ENCODE measurements around the gene ART1. TPM values are rescaled to one million over a fixed set of nuclear protein-coding genes. Genes with fewer than 3 reads are reported as not detected.
"Not testable (repeated sequence)": the region's sequence is repeated elsewhere in the genome, so short reads cannot be mapped to it uniquely, and the experiment has no call there.

Gene ART1
- total and polyA plus RNA-seq, 2 of the 4 experiments (the other 2 are of a cell fraction), result not detected

DNA sequence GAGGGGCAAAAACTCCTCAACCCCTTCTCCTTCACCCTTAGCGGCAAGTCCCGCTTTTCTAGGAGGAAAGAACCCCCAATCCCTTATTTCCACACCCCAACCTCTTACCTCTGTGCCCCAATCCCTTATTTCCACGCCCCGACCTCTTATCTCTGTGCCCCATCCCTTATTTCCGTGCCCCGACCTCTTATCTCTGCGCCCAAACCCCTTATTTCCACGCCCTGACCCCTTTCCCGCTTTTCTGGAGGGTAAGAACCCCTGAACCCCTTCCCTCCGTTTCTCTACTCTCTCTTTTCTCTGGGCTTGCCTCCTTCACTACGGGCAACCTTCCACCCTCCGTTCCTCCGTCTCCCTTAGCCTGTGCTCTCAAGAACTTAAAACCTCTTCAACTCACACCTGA, 3.9 kb downstream of the ART1 start:
- not testable (repeated sequence) for H4K91ac ChIP-seq (ENCODE audit: insufficient read depth, low read depth, low read length)

DNA sequence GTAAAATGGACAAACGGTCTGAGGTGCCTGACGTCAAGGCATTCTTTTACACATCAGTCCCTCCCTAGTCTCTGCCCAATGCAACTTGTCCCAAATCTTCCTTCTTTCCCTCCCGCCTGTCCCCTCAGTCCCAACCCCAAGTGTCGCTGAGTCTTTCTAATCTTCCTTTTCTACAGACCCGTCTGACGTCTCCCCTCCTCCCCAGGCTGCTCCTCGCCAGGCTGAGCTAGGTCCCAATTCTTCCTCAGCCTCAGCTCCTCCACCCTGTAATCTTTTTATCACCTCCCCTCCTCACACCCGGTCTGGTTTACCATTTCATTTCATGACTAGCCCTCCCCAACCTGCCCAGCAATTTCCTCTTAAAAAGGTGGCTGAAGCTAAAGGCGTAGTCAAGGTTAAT, 4.4 kb downstream of the ART1 start:
- H3K56ac ChIP-seq (ENCODE audit: extremely low read depth, insufficient read depth, low read length); H3K4me3 ChIP-seq (ENCODE audit: insufficient read depth, low read depth, low read length); H3K18ac ChIP-seq (ENCODE audit: low read depth, low read length); H2AFZ ChIP-seq (replicated peaks; ENCODE audit: low read length, poor library complexity); H3K4me1 ChIP-seq (ENCODE audit: control insufficient read depth, insufficient read depth, low read length); ATAC-seq (ENCODE audit: low read depth); H3K9me3 ChIP-seq (ENCODE audit: control insufficient read depth, insufficient read depth, low read length); dilution Hi-C loops (cut with HindIII; ENCODE audit: low sequenced_read_pairs, unreplicated experiment); H3K9me1 ChIP-seq (ENCODE audit: insufficient read depth, low read length); H3K36me3 ChIP-seq (ENCODE audit: control insufficient read depth, insufficient read depth, low read length); H3K23ac ChIP-seq (ENCODE audit: low read depth, low read length); H3K79me1 ChIP-seq (ENCODE audit: low read depth in 1 of 2, low read length in 2 of 2); H3K4ac ChIP-seq (ENCODE audit: low read depth, low read length); H2AK9ac ChIP-seq (replicated peaks; ENCODE audit: low read depth, low read length, poor library complexity); H2BK120ac ChIP-seq (ENCODE audit: low read depth, low read length); H3K9ac ChIP-seq (ENCODE audit: low read depth, low read length); H4K20me1 ChIP-seq (ENCODE audit: insufficient read depth, low read length); POLR2A ChIA-PET (ENCODE audit: unreplicated experiment); in situ Hi-C loops (cut with MboI; ENCODE audit: low sequenced_read_pairs); CTCF ChIA-PET; intact Hi-C loops (cut with micrococcal nuclease); H4K5ac ChIP-seq (ENCODE audit: low read depth, low read length); H2BK15ac ChIP-seq (ENCODE audit: low read depth, low read length); H3K14ac ChIP-seq (replicated peaks; ENCODE audit: low read depth, low read length); H3K4me2 ChIP-seq (ENCODE audit: low read depth, low read length); H4K91ac ChIP-seq (ENCODE audit: insufficient read depth, low read depth, low read length); DNase-seq; H4K8ac ChIP-seq (ENCODE audit: low read depth in 2 of 2, low read length in 2 of 2); H3K27ac ChIP-seq (ENCODE audit: insufficient read depth, low read length); BruUV-seq (replicated peaks); H2BK20ac ChIP-seq (ENCODE audit: low read depth, low read length); H2AK5ac ChIP-seq (ENCODE audit: low read depth, low read length); H2BK5ac ChIP-seq (ENCODE audit: low read depth, low read length, poor library complexity, severe bottlenecking): not testable (repeated sequence)
- H3K27me3 ChIP-seq (ENCODE audit: control insufficient read depth, insufficient read depth, low read length), result peaks cover 25% of the 10 kb centered on the region
- WGBS, 2 experiments (ENCODE audit: extremely low coverage in 2 of 2, insufficient read length in 1 of 2), result 19% methylated on average over 2 of the region's 9 CpGs; no CpG with 5 or more reads in 1 of the 2 experiments

More for the DNA sequence above, 3.9 kb downstream of the ART1 start:
- H2BK20ac ChIP-seq (ENCODE audit: low read depth, low read length); H2BK5ac ChIP-seq (ENCODE audit: low read depth, low read length, poor library complexity, severe bottlenecking); H3K56ac ChIP-seq (ENCODE audit: extremely low read depth, insufficient read depth, low read length); H3K4me1 ChIP-seq (ENCODE audit: control insufficient read depth, insufficient read depth, low read length); intact Hi-C loops (cut with micrococcal nuclease); H3K4ac ChIP-seq (ENCODE audit: low read depth, low read length); ATAC-seq (ENCODE audit: low read depth); H3K4me2 ChIP-seq (ENCODE audit: low read depth, low read length); H4K20me1 ChIP-seq (ENCODE audit: insufficient read depth, low read length); H4K8ac ChIP-seq (ENCODE audit: low read depth in 2 of 2, low read length in 2 of 2); H2BK15ac ChIP-seq (ENCODE audit: low read depth, low read length); H3K9me1 ChIP-seq (ENCODE audit: insufficient read depth, low read length); H2AFZ ChIP-seq (replicated peaks; ENCODE audit: low read length, poor library complexity); H4K5ac ChIP-seq (ENCODE audit: low read depth, low read length); CTCF ChIA-PET; H3K27ac ChIP-seq (ENCODE audit: insufficient read depth, low read length); POLR2A ChIA-PET (ENCODE audit: unreplicated experiment); H3K23ac ChIP-seq (ENCODE audit: low read depth, low read length); BruUV-seq (replicated peaks); H3K9me3 ChIP-seq (ENCODE audit: control insufficient read depth, insufficient read depth, low read length); H3K36me3 ChIP-seq (ENCODE audit: control insufficient read depth, insufficient read depth, low read length); H3K9ac ChIP-seq (ENCODE audit: low read depth, low read length); in situ Hi-C loops (cut with MboI; ENCODE audit: low sequenced_read_pairs); H3K79me1 ChIP-seq (ENCODE audit: low read depth in 1 of 2, low read length in 2 of 2); DNase-seq; H3K4me3 ChIP-seq (ENCODE audit: insufficient read depth, low read depth, low read length); H2AK5ac ChIP-seq (ENCODE audit: low read depth, low read length); H2AK9ac ChIP-seq (replicated peaks; ENCODE audit: low read depth, low read length, poor library complexity); H2BK120ac ChIP-seq (ENCODE audit: low read depth, low read length); H3K14ac ChIP-seq (replicated peaks; ENCODE audit: low read depth, low read length); H3K18ac ChIP-seq (ENCODE audit: low read depth, low read length); dilution Hi-C loops (cut with HindIII; ENCODE audit: low sequenced_read_pairs, unreplicated experiment): not testable (repeated sequence)
- H3K27me3 ChIP-seq (ENCODE audit: control insufficient read depth, insufficient read depth, low read length), result peaks cover 28% of the 10 kb centered on the region
- WGBS, 2 experiments (ENCODE audit: extremely low coverage in 2 of 2, insufficient read length in 1 of 2), result 65% methylated on average over 11 of the region's 13 CpGs; no CpG with 5 or more reads in 1 of the 2 experiments

Measured in IMR-90 (cell line).